Measurements from ENCODE around the gene NHSL2.

GRCh38 chrX:72050011-72050410 is 139.4 kb downstream of the NHSL2 start:
- TF ChIP-seq, protein P1, sequence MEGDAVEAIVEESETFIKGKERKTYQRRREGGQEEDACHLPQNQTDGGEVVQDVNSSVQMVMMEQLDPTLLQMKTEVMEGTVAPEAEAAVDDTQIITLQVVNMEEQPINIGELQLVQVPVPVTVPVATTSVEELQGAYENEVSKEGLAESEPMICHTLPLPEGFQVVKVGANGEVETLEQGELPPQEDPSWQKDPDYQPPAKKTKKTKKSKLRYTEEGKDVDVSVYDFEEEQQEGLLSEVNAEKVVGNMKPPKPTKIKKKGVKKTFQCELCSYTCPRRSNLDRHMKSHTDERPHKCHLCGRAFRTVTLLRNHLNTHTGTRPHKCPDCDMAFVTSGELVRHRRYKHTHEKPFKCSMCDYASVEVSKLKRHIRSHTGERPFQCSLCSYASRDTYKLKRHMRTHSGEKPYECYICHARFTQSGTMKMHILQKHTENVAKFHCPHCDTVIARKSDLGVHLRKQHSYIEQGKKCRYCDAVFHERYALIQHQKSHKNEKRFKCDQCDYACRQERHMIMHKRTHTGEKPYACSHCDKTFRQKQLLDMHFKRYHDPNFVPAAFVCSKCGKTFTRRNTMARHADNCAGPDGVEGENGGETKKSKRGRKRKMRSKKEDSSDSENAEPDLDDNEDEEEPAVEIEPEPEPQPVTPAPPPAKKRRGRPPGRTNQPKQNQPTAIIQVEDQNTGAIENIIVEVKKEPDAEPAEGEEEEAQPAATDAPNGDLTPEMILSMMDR (IDR thresholded peaks at IDR 0.05): no peak
- no peak for TF ChIP-seq POLR2A (IDR thresholded peaks at IDR 0.05)

All from lower leg skin (tissue), 3 donors.